ENCODE data around the gene ABL2. TPM values are rescaled to one million over a fixed set of nuclear protein-coding genes. Genes with fewer than 3 reads are reported as not detected.
"Not testable (repeated sequence)": the region's sequence is repeated elsewhere in the genome, so short reads cannot be mapped to it uniquely, and the experiment has no call there.

ABL2 gene
- total RNA-seq, 4 donors from 2014 or later = 3.3 to 12.0 (median 6.2) TPM

GRCh38 chr1:179247923-179248322 lies 18.4 kb upstream of the ABL2 start:
- Histone ChIP-seq H3K36me3 (no peaks in the 10 kb centered on the region), H3K4me3 (no peak overlapping the region), H3K4me1 (no peaks in the 10 kb centered on the region), H3K27ac (no peak overlapping the region), H3K9me3 (no peaks in the 10 kb centered on the region), H3K27me3 (no peaks in the 10 kb centered on the region)
- 77 to 93% methylated on average over 9 of the region's 9 CpGs for WGBS, 2 donors
- TF ChIP-seq, protein P1, sequence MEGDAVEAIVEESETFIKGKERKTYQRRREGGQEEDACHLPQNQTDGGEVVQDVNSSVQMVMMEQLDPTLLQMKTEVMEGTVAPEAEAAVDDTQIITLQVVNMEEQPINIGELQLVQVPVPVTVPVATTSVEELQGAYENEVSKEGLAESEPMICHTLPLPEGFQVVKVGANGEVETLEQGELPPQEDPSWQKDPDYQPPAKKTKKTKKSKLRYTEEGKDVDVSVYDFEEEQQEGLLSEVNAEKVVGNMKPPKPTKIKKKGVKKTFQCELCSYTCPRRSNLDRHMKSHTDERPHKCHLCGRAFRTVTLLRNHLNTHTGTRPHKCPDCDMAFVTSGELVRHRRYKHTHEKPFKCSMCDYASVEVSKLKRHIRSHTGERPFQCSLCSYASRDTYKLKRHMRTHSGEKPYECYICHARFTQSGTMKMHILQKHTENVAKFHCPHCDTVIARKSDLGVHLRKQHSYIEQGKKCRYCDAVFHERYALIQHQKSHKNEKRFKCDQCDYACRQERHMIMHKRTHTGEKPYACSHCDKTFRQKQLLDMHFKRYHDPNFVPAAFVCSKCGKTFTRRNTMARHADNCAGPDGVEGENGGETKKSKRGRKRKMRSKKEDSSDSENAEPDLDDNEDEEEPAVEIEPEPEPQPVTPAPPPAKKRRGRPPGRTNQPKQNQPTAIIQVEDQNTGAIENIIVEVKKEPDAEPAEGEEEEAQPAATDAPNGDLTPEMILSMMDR (IDR thresholded peaks at IDR 0.05) = no peak
- TF ChIP-seq POLR2A (IDR thresholded peaks at IDR 0.05) = no peak
- no peak for DNase-seq
- intact Hi-C loops (cut with DNase I) = no loop called here

GRCh38 chr1:179245426-179245825 lies 15.9 kb upstream of the ABL2 start:
- intact Hi-C loops (cut with DNase I); DNase-seq; H3K9me3 ChIP-seq; H3K4me1 ChIP-seq; H3K27ac ChIP-seq; H3K27me3 ChIP-seq; H3K4me3 ChIP-seq; H3K36me3 ChIP-seq: not testable (repeated sequence)
- WGBS, 2 donors = 56 to 64% methylated on average over 2 of the region's 2 CpGs

GRCh38 chr1:179241530-179242097 lies 12.1 kb upstream of the ABL2 start:
- intact Hi-C loops (cut with DNase I) = no loop called here
- 74 to 87% methylated on average over 3 to 5 of the region's 5 CpGs for WGBS, 2 donors
- no peak for DNase-seq
- Histone ChIP-seq H3K27me3 (no peaks in the 10 kb centered on the region), H3K4me1 (no peaks in the 10 kb centered on the region), H3K4me3 (no peak overlapping the region), H3K36me3 (no peaks in the 10 kb centered on the region), H3K9me3 (no peaks in the 10 kb centered on the region), H3K27ac (no peak overlapping the region)
- TF ChIP-seq, protein P1 (IDR thresholded peaks at IDR 0.05) = no peak
- TF ChIP-seq POLR2A (IDR thresholded peaks at IDR 0.05) = no peak

GRCh38 chr1:179237222-179237621 lies 7.7 kb upstream of the ABL2 start:
- H3K27ac ChIP-seq = no peak overlapping the region
- H3K9me3 ChIP-seq = no peaks in the 10 kb centered on the region
- H3K4me3 ChIP-seq = no peak overlapping the region
- 61 to 71% methylated on average over 4 of the region's 4 CpGs for WGBS, 2 donors
- intact Hi-C loops (cut with DNase I) = no loop called here
- H3K4me1 ChIP-seq = peaks cover 0 to 3% (median 0%) of the 10 kb centered on the region in 3 donors
- DNase-seq = no peak
- TF ChIP-seq POLR2A (IDR thresholded peaks at IDR 0.05) = no peak
- TF ChIP-seq, protein P1 (IDR thresholded peaks at IDR 0.05) = no peak
- no peaks in the 10 kb centered on the region for H3K27me3 ChIP-seq
- H3K36me3 ChIP-seq = no peaks in the 10 kb centered on the region

- TF ChIP-seq, protein P1 (IDR thresholded peaks at IDR 0.05) = no peak
- no peak for TF ChIP-seq POLR2A (IDR thresholded peaks at IDR 0.05)
- Histone ChIP-seq H3K27me3 (no peaks in the 10 kb centered on the region), H3K27ac (no peak overlapping the region), H3K36me3 (no peaks in the 10 kb centered on the region), H3K9me3 (no peaks in the 10 kb centered on the region), H3K4me3 (no peak overlapping the region), H3K4me1 (peaks cover 2 to 13% (median 4%) of the 10 kb centered on the region in 3 donors)
- WGBS, 2 donors = 91 to 100% methylated on average over 1 of the region's 1 CpG
- no peak for DNase-seq
- intact Hi-C loops (cut with DNase I) = no loop called here
Measured at GRCh38 chr1:179234863-179235262, 5.4 kb upstream of the ABL2 start.

GRCh38 chr1:179231923-179232322 lies 2.4 kb upstream of the ABL2 start:
- Histone ChIP-seq H3K27me3 (no peaks in the 10 kb centered on the region), H3K9me3 (no peaks in the 10 kb centered on the region), H3K4me1 (peaks cover 10 to 34% (median 13%) of the 10 kb centered on the region in 3 donors), H3K36me3 (no peaks in the 10 kb centered on the region), H3K27ac (no peak overlapping the region), H3K4me3 (no peak overlapping the region)
- DNase-seq = no peak
- intact Hi-C loops (cut with DNase I) = no loop called here
- WGBS, 2 donors = 93 to 94% methylated on average over 4 of the region's 4 CpGs
- no peak for TF ChIP-seq POLR2A (IDR thresholded peaks at IDR 0.05)
- TF ChIP-seq, protein P1 (IDR thresholded peaks at IDR 0.05) = no peak
